ENCODE data around the gene FHIT.

DNA sequence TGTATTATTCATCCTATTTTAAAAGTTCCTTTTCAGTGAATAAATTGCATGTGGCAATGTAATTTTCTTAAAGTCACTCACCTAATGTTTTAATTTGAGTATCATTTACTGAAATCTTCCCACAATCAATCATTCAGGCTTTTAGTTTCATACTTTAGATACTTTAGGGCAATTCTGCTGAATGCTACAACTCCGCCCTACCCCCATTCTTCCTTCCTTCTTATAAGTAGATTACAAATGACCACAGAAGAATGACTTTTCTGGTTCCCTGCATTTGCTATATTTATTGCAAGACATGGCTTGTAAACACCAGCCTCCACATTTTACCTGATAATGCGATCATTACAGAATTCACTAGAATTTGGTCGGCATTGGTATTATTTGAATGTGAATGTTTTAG is 1061.9 kb downstream of the FHIT start:
- TF ChIP-seq, protein P1, sequence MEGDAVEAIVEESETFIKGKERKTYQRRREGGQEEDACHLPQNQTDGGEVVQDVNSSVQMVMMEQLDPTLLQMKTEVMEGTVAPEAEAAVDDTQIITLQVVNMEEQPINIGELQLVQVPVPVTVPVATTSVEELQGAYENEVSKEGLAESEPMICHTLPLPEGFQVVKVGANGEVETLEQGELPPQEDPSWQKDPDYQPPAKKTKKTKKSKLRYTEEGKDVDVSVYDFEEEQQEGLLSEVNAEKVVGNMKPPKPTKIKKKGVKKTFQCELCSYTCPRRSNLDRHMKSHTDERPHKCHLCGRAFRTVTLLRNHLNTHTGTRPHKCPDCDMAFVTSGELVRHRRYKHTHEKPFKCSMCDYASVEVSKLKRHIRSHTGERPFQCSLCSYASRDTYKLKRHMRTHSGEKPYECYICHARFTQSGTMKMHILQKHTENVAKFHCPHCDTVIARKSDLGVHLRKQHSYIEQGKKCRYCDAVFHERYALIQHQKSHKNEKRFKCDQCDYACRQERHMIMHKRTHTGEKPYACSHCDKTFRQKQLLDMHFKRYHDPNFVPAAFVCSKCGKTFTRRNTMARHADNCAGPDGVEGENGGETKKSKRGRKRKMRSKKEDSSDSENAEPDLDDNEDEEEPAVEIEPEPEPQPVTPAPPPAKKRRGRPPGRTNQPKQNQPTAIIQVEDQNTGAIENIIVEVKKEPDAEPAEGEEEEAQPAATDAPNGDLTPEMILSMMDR (IDR thresholded peaks at IDR 0.05; ENCODE audit: insufficient read depth, low read length, poor library complexity, severe bottlenecking): no peak
- no peak for TF ChIP-seq EZH2phosphoT487 (conservative IDR thresholded peaks at IDR 0.05; ENCODE audit: low read length)
